C4-2B (cell line): ENCODE results near the gene RCSD1.

Experiments used
- H3K27ac ChIP-seq: fragments of 450-650 bp; 2 replicates; pipeline ENCODE4 v1.5.1; 2017
- ZFX ChIP-seq: fragments of 450-650 bp; IDR thresholded peaks from 2 replicates; pipeline ENCODE4 v1.6.1; 2017
- TF ChIP-seq, protein P1 (sequence below): fragments of 450-650 bp; conservative IDR thresholded peaks from 2 replicates; pipeline ENCODE4 v1.5.1; 2017; ENCODE audit warnings: mild to moderate bottlenecking

The RCSD1 gene

DNA sequence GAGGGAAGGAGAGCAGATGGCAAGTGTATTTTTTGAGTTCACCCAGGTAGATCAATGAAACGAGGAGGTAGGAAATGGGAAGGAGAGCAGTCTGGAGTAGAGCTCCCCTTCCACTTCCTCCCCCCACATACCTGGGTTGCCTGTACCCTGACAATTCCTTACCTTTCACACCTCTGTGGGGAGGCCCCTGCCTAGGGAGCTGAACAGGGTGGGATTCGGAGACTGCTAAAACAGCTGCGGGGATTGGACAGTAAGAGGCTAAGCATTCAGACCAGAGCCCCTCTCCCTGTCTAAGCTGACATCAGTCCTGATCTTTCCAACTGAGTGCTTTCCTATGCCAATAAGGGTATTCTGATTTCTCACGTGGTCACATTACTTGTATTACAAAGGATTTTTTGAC lies 14.5 kb downstream of the RCSD1 start:
- TF ChIP-seq, protein P1, sequence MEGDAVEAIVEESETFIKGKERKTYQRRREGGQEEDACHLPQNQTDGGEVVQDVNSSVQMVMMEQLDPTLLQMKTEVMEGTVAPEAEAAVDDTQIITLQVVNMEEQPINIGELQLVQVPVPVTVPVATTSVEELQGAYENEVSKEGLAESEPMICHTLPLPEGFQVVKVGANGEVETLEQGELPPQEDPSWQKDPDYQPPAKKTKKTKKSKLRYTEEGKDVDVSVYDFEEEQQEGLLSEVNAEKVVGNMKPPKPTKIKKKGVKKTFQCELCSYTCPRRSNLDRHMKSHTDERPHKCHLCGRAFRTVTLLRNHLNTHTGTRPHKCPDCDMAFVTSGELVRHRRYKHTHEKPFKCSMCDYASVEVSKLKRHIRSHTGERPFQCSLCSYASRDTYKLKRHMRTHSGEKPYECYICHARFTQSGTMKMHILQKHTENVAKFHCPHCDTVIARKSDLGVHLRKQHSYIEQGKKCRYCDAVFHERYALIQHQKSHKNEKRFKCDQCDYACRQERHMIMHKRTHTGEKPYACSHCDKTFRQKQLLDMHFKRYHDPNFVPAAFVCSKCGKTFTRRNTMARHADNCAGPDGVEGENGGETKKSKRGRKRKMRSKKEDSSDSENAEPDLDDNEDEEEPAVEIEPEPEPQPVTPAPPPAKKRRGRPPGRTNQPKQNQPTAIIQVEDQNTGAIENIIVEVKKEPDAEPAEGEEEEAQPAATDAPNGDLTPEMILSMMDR, result no peak
- H3K27ac ChIP-seq, result peak overlapping the region; percentile 19; the same call in 1 of the 2 replicates

DNA sequence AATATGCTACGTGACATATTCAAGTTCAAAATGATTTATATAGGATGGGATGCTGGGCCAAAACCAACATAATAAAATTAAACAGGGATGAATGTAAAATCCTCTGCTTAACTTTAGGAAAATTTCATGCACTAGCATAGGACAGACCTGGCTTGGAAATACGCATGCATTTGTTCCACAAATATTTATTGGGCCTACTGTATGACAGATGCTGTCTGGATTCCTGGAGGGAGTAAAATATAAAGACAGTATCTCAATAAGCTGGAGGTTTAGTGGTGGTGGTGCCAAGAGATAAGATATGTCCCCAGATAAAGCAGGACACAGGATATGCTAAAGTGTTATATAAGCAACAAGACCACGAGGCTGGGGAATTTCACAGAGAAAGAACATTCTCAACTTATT lies 15.1 kb downstream of the RCSD1 start:
- TF ChIP-seq ZFX, result no peak
- TF ChIP-seq, protein P1, result no peak
- peak overlapping the region; percentile 51 for H3K27ac ChIP-seq

DNA sequence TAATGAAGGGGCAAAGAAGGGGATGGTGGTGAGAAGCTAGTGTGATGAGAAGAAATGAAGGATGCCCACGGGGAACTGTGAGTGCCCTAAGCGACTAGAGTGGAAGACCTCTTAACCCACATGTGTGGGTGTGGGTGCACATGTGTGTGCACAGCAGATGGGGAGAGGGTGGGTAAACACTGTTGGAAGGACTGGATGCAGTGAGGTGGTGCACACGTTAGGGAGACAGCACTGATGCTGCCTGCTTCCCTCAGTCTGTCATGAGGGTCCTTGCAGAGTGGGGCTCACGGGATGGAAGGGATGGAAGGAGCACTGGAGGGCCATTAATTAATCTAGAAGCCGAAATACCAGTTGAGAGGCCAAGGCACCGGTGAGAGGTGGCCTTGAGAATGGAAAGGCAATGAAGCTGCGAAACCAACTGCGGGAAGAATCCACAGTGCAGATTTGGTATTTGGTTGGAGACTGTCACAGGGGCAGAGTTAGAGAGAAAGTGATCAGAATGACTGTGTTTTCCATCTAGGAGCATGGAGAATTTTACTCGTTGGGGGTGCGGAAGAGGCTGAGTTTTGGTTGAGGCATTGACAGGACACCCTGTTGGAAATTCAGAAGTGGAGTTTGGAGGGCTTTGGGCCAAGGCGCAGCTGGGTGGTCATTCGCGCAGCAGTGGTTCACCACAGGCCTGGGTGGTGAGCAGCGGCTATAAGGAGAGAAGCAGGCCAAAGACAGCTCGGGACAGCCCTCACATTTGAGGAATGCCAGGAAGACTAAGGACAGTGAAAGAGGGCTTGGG lies 15.8 kb downstream of the RCSD1 start:
- H3K27ac ChIP-seq, result peak overlapping the region; percentile 51
- TF ChIP-seq ZFX, result no peak
- TF ChIP-seq, protein P1, result no peak

DNA sequence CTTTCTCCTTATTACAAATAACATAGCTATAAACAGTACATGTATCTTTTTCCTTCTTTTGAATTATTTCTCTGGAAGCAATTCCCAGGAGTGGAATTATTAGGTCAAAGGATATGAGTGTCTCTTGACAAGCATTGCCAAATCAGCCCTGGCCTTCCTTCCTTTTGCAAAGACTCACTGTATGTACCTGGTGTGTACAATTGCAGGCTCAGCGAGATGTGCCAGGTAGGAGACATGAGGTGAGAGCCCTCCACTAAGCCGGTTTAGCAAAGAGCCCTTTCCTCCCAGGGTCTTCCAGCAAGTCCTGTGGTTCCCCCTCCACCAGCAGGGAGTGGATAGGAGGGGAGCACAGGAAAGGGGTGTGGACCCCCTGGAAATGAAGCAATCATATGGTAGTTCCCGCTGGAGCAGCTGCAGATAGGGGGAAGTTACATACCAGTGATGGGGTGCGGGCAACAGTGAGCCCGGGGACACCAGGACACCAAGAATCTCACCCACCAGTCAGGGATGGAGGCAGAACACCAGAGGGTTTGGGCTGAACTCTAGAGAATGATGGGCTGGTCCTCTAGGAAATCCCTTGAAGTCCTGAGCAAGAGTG lies 18.3 kb downstream of the RCSD1 start:
- no peak for TF ChIP-seq ZFX
- TF ChIP-seq, protein P1, result no peak
- H3K27ac ChIP-seq, result peak overlapping the region; percentile 39; the same call in 1 of the 2 replicates

DNA sequence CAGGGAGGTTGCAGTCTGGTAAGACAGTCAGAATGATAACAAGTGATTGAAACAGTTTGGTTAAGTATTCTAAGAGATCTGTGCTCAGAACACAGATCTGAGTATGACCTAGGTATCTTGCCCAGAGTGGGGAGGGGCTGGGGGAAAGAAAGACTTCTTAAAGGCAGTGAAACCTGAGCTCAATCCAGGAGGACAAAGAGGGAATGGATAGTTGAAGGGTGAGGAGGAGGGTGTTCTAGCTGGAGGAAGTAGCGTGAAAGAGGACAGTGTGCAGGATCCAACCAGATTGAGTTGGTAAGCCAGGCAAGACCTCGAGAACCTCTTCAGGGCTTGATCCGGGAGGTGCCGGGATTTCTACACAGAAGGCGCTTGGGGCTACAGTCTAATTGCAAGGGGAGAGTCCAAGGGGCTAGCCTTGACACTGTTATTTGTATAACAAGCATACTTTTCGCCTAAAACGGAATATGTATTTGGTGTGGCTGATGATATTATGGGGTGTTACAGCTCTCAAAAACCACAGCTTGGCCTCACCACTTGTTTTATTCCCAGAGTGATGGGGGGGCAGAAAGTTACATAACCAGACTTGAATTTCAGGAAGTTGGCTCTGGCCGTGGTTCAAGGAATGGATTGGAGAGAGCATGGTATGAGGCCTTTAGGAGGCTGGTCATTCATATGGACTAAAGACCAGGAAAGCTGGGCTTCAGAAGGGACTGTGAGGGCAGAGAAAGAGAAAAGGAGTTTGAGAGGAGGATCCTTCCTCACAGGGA lies 19.1 kb downstream of the RCSD1 start:
- TF ChIP-seq, protein P1, result no peak
- TF ChIP-seq ZFX, result no peak
- H3K27ac ChIP-seq, result peak overlapping the region; percentile 39

DNA sequence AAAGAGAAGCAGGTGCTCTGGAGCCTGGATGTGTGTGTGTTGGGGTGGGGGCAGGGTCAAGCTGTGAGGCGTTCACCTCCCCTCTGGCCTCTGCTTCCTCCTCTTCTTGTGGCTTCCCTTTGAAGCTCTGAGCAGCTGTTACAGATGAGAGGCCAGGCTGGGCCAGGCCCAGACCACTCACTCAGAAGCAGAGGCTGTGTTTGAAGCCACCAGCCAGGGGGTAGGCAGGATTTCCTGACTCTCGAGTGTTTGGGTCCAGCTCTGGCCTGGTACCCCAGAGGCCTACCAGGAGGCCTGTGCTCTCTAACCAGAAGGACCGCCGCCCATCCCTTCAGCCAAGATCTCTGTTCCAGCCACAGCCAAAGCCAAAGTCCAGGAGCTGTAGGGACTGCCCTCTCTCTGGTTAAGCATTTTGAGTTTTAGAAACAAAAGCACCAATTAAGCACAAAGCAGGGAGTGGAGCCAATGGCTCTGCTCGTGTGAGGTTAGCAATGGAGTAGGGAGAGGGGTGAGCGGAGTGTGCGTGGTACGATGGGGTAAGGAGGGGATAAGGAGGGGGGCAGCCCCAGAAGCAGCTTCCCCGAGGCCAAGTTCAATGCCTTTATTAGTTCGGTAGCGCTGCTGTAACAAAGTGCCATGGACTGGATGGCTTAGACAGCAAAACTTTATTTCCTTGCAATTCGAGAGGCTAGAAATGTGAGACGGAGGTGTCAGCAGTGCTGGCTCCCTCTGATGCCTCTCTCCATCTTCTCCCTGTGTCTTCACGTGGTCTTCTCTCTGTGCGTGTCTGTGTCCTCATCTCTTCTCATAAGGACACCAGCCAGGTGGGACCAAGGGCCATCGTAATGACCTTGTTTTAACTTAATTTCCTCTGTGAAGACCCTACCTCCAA lies 20.5 kb downstream of the RCSD1 start:
- TF ChIP-seq ZFX, result no peak
- TF ChIP-seq, protein P1, result no peak
- H3K27ac ChIP-seq, result peak overlapping the region; percentile 39
